Spleen (tissue), 7 donors: ENCODE results near the gene RAB44.

ENCODE experiments used
- POLR2AphosphoS5 ChIP-seq, 3 donors: sonication (generic); formaldehyde crosslinking; IDR thresholded peaks; one replicate each; pipeline ENCODE4 v1.5.1; 2017; ENCODE audit warnings: antibody characterized with exemption in 3 of 3
- TF ChIP-seq, protein P1 (sequence below), 11 experiments: fragments of 200-600 bp in 7 of 11; fragments of 450-650 bp in 4 of 11; sonication (generic) in 4 of 11; IDR thresholded peaks in 8 of 11; conservative IDR thresholded peaks in 3 of 11; 1 replicate in 7 of 11; 2 replicates in 4 of 11; pipeline versions ENCODE4 v1.4.0 to v1.8.0; 2016 to 2021; ENCODE audit warnings: antibody characterized with exemption in 11 of 11, inconsistent platforms in 4 of 11, mild to moderate bottlenecking in 1 of 11
- donor health status: DM: no; HTN: no; CAD: no; lungs with moderate emphysema.
- donor health status: DM: no; HTN: no; CAD: no.
- donor health status: DM: no; HTN: no; CAD: no.

DNA sequence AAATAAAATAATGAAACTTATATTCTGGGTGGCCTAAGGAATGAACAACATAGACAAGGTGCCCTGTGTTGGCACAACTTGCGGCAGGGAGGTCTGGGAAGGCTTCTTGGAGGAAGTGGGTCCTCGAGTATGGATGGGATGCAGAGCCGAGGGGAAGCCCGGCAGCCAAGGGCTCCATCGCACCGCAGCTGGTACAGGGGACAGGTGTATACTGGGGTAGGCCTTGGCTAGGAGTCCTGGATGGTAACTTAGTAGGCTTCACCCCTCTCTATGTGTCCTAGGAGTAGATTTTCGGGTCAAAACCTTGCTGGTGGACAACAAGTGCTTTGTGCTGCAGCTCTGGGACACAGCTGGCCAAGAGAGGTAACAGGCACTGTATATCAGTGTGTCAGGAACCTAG lies 28.0 kb downstream of the RAB44 start:
- TF ChIP-seq, protein P1, sequence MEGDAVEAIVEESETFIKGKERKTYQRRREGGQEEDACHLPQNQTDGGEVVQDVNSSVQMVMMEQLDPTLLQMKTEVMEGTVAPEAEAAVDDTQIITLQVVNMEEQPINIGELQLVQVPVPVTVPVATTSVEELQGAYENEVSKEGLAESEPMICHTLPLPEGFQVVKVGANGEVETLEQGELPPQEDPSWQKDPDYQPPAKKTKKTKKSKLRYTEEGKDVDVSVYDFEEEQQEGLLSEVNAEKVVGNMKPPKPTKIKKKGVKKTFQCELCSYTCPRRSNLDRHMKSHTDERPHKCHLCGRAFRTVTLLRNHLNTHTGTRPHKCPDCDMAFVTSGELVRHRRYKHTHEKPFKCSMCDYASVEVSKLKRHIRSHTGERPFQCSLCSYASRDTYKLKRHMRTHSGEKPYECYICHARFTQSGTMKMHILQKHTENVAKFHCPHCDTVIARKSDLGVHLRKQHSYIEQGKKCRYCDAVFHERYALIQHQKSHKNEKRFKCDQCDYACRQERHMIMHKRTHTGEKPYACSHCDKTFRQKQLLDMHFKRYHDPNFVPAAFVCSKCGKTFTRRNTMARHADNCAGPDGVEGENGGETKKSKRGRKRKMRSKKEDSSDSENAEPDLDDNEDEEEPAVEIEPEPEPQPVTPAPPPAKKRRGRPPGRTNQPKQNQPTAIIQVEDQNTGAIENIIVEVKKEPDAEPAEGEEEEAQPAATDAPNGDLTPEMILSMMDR (IDR thresholded peaks at IDR 0.05 in 8 of 11, conservative IDR thresholded peaks at IDR 0.05 in 3 of 11) = no peak
- no peak for TF ChIP-seq POLR2AphosphoS5 (IDR thresholded peaks at IDR 0.05)
